T-cell (primary cell): ENCODE measurements around the gene INS. TPM values are rescaled to one million over a fixed set of nuclear protein-coding genes. Genes with fewer than 3 reads are reported as not detected.
"Not testable (repeated sequence)": the region's sequence is repeated elsewhere in the genome, so short reads cannot be mapped to it uniquely, and the experiment has no call there.

Source experiments
- ATAC-seq, 4 experiments: fragments of 200-7000 bp in 3 of 4; fragments of 150-1000 bp in 1 of 4; cut with Tn5 transposase; replicated peaks in 1 of 4; 1 replicate in 3 of 4; 2 replicates in 1 of 4; pipeline ENCODE4 v1.10.0; 2021; ENCODE audit warnings: moderate library complexity in 3 of 4, mild to moderate bottlenecking in 2 of 4, moderate number of reproducible peaks in 1 of 4
- CTCF ChIA-PET, 2 donors: fragments of 300-600 bp; sonication (Branson Sonifier 250); formaldehyde crosslinking; loops; one replicate each; lab custom pipeline; 2022; ENCODE audit warnings: antibody characterized with exemption in 2 of 2; lab: Charles Lee
- POLR2A ChIA-PET, 2 donors: fragments of 300-600 bp; sonication (Branson Sonifier 250); formaldehyde crosslinking; loops; one replicate each; lab custom pipeline; 2022; ENCODE audit warnings: antibody characterized with exemption in 2 of 2; lab: Charles Lee
- DNase-seq, 35 experiments: peaks; one replicate each; pipeline versions ENCODE4 v3.0.0 to v3.0.0-alpha.2; 2013 to 2023
- H3K27ac ChIP-seq: one replicate; pipeline ENCODE4 v1.5.1; 2013; ENCODE audit warnings: low read length
- H3K27me3 ChIP-seq, 2 experiments: replicated peaks in 1 of 2; 1 replicate in 1 of 2; 2 replicates in 1 of 2; pipeline versions ENCODE4 v1.6.1 to v1.7.0; 2013; ENCODE audit warnings: low read length in 1 of 2, mixed read lengths in 1 of 2; ENCODE audit not compliant: control insufficient read depth in 2 of 2, insufficient read depth in 2 of 2; ENCODE audit errors: extremely low read depth in 1 of 2
- H3K36me3 ChIP-seq, 2 donors: 1 replicate in 1 of 2; 2 replicates in 1 of 2; pipeline versions ENCODE4 v1.6.1 to v1.7.0; 2013; ENCODE audit warnings: low read length in 1 of 2; ENCODE audit not compliant: control insufficient read depth in 2 of 2, insufficient read depth in 1 of 2; ENCODE audit errors: extremely low read depth in 1 of 2
- H3K4me1 ChIP-seq, 2 experiments: 1 replicate in 1 of 2; 2 replicates in 1 of 2; pipeline versions ENCODE4 v1.6.1 to v1.7.0; 2013; ENCODE audit warnings: low read length in 2 of 2, mixed read lengths in 1 of 2; ENCODE audit not compliant: insufficient read depth in 2 of 2, control insufficient read depth in 1 of 2; ENCODE audit errors: extremely low read depth in 1 of 2
- H3K4me3 ChIP-seq, 2 donors: 1 replicate in 1 of 2; 2 replicates in 1 of 2; pipeline versions ENCODE4 v1.5.1 to v1.7.0; 2013; ENCODE audit warnings: mild to moderate bottlenecking in 2 of 2, low read length in 1 of 2, moderate library complexity in 1 of 2; ENCODE audit not compliant: control insufficient read depth in 1 of 2; ENCODE audit errors: extremely low read depth in 1 of 2
- H3K9me3 ChIP-seq: 2 replicates; pipeline ENCODE4 v1.7.0; 2013
- H3K27ac Mint-ChIP-seq, 2 donors: one replicate each; pipeline ENCODE4 v1.8.0; 2020 to 2021; ENCODE audit warnings: mild to moderate bottlenecking in 2 of 2, mixed read lengths in 2 of 2
- H3K27me3 Mint-ChIP-seq, 2 donors: one replicate each; pipeline ENCODE4 v1.8.0; 2021 to 2022; ENCODE audit warnings: mixed read lengths in 2 of 2
- H3K36me3 Mint-ChIP-seq: one replicate; pipeline ENCODE4 v1.8.0; 2021; ENCODE audit warnings: mixed read lengths
- H3K4me1 Mint-ChIP-seq, 3 donors: one replicate each; pipeline ENCODE4 v1.8.0; 2020 to 2022; ENCODE audit warnings: mixed read lengths in 3 of 3, mild to moderate bottlenecking in 1 of 3
- H3K4me3 Mint-ChIP-seq, 3 donors: one replicate each; pipeline ENCODE4 v1.8.0; 2020 to 2022; ENCODE audit warnings: mild to moderate bottlenecking in 3 of 3, mixed read lengths in 3 of 3, moderate library complexity in 3 of 3
- H3K9me3 Mint-ChIP-seq, 3 donors: one replicate each; pipeline ENCODE4 v1.8.0; 2020 to 2022; ENCODE audit warnings: mixed read lengths in 3 of 3
- WGBS: methylation state at CpG from one replicate; pipeline ENCODE4 v1.1.5; 2013; ENCODE audit warnings: missing lambda C conversion rate; ENCODE audit not compliant: insufficient coverage; 5-methylcytosine and 5-hydroxymethylcytosine counted together
- total RNA-seq, 35 experiments: library from RNA in 6 of 35; stranded (reverse) in 6 of 35; fragments of 120-200 nt in 1 of 35; gene quantifications; one replicate each; pipeline versions ENCODE4 v1.2.1 to v1.2.4 and lab custom pipeline; 2013 to 2026

INS gene
- total RNA-seq, 5 donors from 2014 or later (not counting 1 experiment from before 2014, with no cell fraction given) = 0.53 to 0.82 TPM; not detected in 3

GRCh38 chr11:2126520-2127085, 34.4 kb downstream of the INS start:
- Histone ChIP-seq H3K27ac (no peak overlapping the region), H3K36me3 (no peaks in the 10 kb centered on the region), H3K4me3 (no peak overlapping the region), H3K9me3 (no peaks in the 10 kb centered on the region), H3K4me1 (no peaks in the 10 kb centered on the region), H3K27me3 (peaks cover 0 to 36% of the 10 kb centered on the region in 2 experiments)
- Mint-ChIP-seq H3K9me3 (no peaks in the 10 kb centered on the region), H3K4me1 (no peaks in the 10 kb centered on the region), H3K27me3 (peaks cover 17 to 21% of the 10 kb centered on the region in 2 donors), H3K4me3 (no peak overlapping the region), H3K36me3 (no peaks in the 10 kb centered on the region), H3K27ac (no peak overlapping the region)
- ChIA-PET POLR2A (no interaction called here), CTCF (no interaction called here)
- ATAC-seq = no peak
- no peak for DNase-seq
- WGBS = 77% methylated on average over 2 of the region's 2 CpGs

- POLR2A ChIA-PET, H3K4me3 Mint-ChIP-seq, CTCF ChIA-PET, H3K9me3 Mint-ChIP-seq, H3K27ac Mint-ChIP-seq, DNase-seq, H3K36me3 ChIP-seq, H3K4me1 Mint-ChIP-seq, ATAC-seq, H3K4me3 ChIP-seq, H3K4me1 ChIP-seq, H3K27ac ChIP-seq, H3K36me3 Mint-ChIP-seq, H3K9me3 ChIP-seq: not testable (repeated sequence)
- WGBS = 88% methylated on average over 8 of the region's 10 CpGs
- H3K27me3 Mint-ChIP-seq = peaks cover 16 to 23% of the 10 kb centered on the region in 2 donors
- H3K27me3 ChIP-seq = peaks cover 0 to 53% of the 10 kb centered on the region in 2 experiments
Observed at GRCh38 chr11:2124736-2125484, 36.1 kb downstream of the INS start.

GRCh38 chr11:2123628-2123960, 37.4 kb downstream of the INS start:
- peaks cover 22 to 28% of the 10 kb centered on the region in 2 donors for H3K27me3 Mint-ChIP-seq
- H3K9me3 Mint-ChIP-seq = no peaks in the 10 kb centered on the region
- no peak overlapping the region for H3K27ac Mint-ChIP-seq
- WGBS = 85% methylated on average over 7 of the region's 7 CpGs
- H3K36me3 ChIP-seq = no peaks in the 10 kb centered on the region
- ATAC-seq (no peak), DNase-seq (no peak)
- H3K4me1 Mint-ChIP-seq = no peaks in the 10 kb centered on the region
- no peaks in the 10 kb centered on the region for H3K4me1 ChIP-seq
- ChIA-PET CTCF (no interaction called here), POLR2A (no interaction called here)
- H3K9me3 ChIP-seq = no peaks in the 10 kb centered on the region
- H3K4me3 ChIP-seq = no peak overlapping the region
- H3K27me3 ChIP-seq = peaks cover 2 to 49% of the 10 kb centered on the region in 2 experiments
- no peak overlapping the region for H3K4me3 Mint-ChIP-seq
- no peak overlapping the region for H3K27ac ChIP-seq
- H3K36me3 Mint-ChIP-seq = no peaks in the 10 kb centered on the region

- Mint-ChIP-seq H3K36me3 (no peaks in the 10 kb centered on the region), H3K27me3 (peaks cover 22 to 31% of the 10 kb centered on the region in 2 donors), H3K27ac (no peak overlapping the region), H3K9me3 (no peaks in the 10 kb centered on the region), H3K4me1 (no peaks in the 10 kb centered on the region), H3K4me3 (no peak overlapping the region)
- no peak overlapping the region for H3K27ac ChIP-seq
- H3K27me3 ChIP-seq = peaks cover 2 to 44% of the 10 kb centered on the region in 2 experiments
- H3K36me3 ChIP-seq = no peaks in the 10 kb centered on the region
- no peak for DNase-seq
- no peak for ATAC-seq
- H3K9me3 ChIP-seq = no peaks in the 10 kb centered on the region
- no peak overlapping the region for H3K4me3 ChIP-seq
- 92% methylated on average over 9 of the region's 13 CpGs for WGBS
- no peaks in the 10 kb centered on the region for H3K4me1 ChIP-seq
- CTCF ChIA-PET = no interaction called here
- POLR2A ChIA-PET = no interaction called here
Observed at GRCh38 chr11:2122907-2123627, 37.9 kb downstream of the INS start.

- peaks cover 2 to 42% of the 10 kb centered on the region in 2 experiments for H3K27me3 ChIP-seq
- no peak overlapping the region for H3K4me3 Mint-ChIP-seq
- no peaks in the 10 kb centered on the region for H3K4me1 Mint-ChIP-seq
- H3K27ac ChIP-seq = no peak overlapping the region
- CTCF ChIA-PET = no interaction called here
- H3K4me3 ChIP-seq = no peak overlapping the region
- no peaks in the 10 kb centered on the region for H3K9me3 ChIP-seq
- H3K27me3 Mint-ChIP-seq = peaks cover 22 to 30% of the 10 kb centered on the region in 2 donors
- H3K4me1 ChIP-seq = no peaks in the 10 kb centered on the region
- H3K36me3 Mint-ChIP-seq = no peaks in the 10 kb centered on the region
- no peaks in the 10 kb centered on the region for H3K9me3 Mint-ChIP-seq
- POLR2A ChIA-PET = no interaction called here
- no peaks in the 10 kb centered on the region for H3K36me3 ChIP-seq
- ATAC-seq (no peak), DNase-seq (no peak)
- H3K27ac Mint-ChIP-seq = no peak overlapping the region
- 70% methylated on average over 16 of the region's 19 CpGs for WGBS
Observed at GRCh38 chr11:2122222-2122906, 38.6 kb downstream of the INS start.
